Activated T-cell treated with anti-CD3 and anti-CD28 coated beads for 1 hour (primary cell): Measurements from ENCODE around the gene ZG16.
A peak's percentile ranks its signal among the peaks of the same experiment; 100 is the strongest.

Source experiments
- DNase-seq: peaks from one replicate; pipeline ENCODE4 v3.0.0-alpha.2; 2020; ENCODE audit warnings: low read depth

Gene ZG16

GRCh38 chr16:29809850-29810698 lies 32.0 kb downstream of the ZG16 start:
- no peak for DNase-seq

- DNase-seq: no peak
Observed at GRCh38 chr16:29810699-29811169, 32.7 kb downstream of the ZG16 start.

DNA sequence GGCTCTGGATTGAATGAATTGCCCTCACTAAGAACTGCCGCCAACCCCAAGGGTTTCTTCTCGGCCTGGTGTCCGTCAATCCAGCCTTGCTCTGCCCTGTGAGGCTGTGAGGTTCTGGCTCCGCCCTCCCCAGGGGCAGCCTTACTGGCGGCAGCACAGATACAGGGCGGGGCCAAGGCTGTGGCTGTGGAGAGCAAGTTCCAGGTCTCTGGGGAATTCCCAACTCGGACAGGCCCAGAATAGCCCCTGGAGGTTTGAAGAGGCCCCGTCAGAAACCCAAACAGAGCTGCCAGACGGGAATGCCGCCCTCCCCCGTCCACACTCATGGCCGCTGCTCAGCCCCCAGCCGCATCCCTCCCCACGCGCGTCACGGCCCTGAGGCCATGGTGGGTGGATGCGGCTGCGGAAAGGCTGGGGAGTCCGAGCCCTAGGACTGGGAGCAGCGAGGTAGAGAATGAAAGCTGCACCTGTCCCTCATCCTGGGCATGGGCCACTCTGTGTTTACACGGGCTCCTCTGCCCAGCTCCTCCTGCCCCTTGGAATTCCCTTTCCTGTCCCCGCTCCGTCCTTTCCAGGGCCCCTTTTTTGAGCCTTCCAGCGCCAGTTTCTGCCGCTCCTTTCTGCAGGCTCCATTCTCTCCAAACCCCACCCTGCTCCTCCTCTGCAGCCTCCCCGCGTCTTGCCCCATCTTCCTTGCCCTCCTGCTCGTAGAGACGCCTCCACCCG lies 33.3 kb downstream of the ZG16 start:
- DNase-seq: no peak

DNA sequence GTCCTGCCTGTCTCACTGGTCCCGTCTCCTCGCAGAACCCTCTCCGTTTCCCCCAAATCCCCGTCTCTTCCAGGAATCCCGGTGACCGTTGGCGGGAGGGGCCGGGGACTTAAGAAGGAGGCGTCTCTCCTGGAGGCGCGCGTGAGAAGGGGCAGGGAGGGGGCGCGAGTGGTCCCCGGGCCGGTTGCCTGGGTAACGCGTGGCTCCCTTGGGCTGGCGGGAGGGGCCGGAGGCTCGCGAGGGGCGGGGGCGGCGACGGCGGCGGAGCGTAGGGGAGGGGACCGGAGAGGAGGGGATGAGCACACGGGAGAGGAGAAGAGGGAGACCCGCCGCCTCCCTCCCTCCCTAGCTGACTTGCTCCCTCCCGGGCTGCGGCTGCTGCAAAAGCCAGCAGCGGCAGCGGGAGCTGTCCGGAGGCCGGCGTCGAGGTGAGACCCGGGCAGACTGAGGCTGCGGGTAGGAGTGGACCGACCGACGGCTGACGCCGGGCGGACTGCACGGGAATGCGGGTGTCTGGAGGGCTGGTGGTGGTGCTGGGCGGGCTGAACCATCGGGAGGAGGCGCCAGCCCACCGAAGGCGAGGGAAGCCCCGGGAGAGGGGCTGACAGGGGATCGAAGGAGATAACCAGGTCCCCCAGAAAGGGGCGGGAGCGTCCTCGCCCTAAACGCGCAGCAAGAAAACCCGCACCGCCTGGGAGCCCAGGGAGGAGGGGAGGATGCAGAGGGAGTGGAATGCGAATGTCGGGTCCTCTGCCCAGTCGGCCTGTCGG lies 34.0 kb downstream of the ZG16 start, which contains the start of gene PRRT2:
TSS of gene PRRT2 (plus strand) at position 298 of the 770 bp plus-strand sequence. CDS start 862 bp downstream, outside the sequence.
- no peak for DNase-seq

GRCh38 chr16:29812754-29813643 lies 34.9 kb downstream of the ZG16 start:
- no peak for DNase-seq

DNA sequence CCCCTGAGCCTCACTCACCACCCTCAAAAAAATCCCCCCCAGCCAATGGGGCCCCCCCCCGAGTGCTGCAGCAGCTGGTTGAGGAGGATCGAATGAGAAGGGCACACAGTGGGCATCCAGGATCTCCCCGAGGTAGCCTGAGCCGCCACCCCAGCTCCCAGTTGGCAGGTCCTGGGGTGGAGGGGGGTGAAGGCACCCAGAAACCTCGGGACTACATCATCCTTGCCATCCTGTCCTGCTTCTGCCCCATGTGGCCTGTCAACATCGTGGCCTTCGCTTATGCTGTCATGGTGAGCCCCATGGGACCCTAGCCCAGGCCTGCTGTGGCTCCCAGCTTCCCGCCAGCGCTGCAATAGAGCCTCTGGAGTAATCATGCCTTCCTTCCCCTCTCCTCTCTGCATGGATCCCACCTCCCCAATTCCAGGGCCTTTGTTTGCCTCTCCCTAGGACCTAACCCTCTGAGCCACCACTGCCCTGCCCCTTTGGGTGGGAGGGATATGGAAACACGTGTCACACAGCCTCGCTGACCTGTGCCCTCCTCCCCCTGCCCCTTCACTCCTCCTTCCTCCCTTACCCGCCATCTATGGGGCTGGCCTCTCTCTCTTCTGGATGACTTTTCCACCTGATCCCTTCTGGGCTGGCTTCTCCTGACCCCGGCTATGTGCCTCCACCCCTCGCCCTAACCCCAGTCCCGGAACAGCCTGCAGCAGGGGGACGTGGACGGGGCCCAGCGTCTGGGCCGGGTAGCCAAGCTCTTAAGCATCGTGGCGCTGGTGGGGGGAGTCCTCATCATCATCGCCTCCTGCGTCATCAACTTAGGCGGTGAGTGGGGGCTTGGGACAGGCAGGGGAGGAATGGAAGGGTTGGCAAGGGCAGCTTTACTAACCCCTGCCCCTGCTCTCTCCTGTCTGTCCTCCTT lies 35.8 kb downstream of the ZG16 start:
- no peak for DNase-seq

- DNase-seq: no peak
Observed at GRCh38 chr16:29814592-29814991, 36.5 kb downstream of the ZG16 start.

- DNase-seq: no peak
Observed at GRCh38 chr16:29815032-29815721, 37.1 kb downstream of the ZG16 start.

DNA sequence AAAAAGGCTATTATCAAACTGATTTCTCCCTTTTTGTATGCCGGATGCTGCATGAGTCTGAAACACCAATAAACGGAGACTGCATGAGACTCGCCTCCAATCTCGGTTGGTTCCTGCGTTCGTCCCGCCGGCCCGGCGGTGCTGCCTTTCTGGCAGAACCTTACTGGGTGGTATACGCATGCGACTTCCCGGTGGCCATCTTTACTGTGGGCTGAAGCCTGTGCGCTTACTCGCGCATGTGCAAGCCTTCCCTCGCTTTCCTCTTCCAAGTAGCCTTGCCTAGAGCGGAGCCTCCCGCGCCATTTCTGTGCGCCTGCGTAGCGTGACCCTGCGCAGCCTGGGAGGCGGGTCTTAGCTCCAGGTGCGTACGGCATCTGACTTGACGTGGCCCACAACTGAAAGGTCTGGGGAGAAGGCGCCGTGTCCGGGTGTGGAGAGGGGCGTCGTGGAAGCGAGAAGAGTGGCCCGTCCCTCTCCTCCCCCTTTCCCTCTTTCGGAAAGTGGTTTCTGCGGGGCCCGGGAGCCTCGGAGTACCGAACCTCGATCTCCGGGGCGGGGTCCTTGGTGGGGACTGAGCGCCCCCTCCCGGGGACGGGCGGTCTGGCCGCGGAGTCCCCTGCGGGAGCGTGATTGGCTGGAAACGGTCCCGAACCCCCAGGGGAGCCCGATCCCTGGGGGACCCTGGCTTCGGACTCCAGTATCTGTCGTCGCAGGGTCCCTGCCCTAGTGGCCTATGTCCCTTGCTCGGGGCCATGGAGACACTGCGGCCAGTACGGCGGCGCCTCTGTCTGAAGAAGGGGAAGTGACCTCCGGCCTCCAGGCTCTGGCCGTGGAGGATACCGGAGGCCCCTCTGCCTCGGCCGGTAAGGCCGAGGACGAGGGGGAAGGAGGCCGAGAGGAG lies 38.0 kb downstream of the ZG16 start, which contains the start of gene PAGR1:
TSS of gene PAGR1 (plus strand) at position 360 of the 901 bp plus-strand sequence. CDS start at position 734, 374 bp downstream.
- DNase-seq: peak; percentile 95

- DNase-seq: peak; percentile 39
Observed at GRCh38 chr16:29816694-29817441, 38.8 kb downstream of the ZG16 start.

DNA sequence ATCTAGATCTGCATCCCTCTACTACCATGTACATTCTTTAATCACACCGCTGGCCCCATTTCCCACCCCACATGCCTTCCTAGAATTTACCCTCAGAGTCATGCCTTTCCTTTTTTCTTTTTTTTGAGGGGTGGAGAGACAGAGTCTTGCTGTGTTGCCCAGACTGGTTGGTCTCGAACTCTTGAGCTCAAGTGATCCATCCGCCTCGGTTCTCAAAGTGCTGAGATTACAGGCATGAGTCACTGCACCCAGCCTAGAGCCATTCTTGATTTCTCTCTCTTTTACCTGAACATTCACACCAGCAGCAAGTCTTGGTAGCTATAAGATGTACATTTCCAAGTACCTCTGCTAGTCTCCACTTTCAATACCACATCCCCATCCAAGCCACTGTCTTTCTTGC lies 40.0 kb downstream of the ZG16 start:
- no peak for DNase-seq

GRCh38 chr16:29819506-29819905 lies 41.5 kb downstream of the ZG16 start:
- no peak for DNase-seq

- DNase-seq: no peak
Observed at GRCh38 chr16:29820271-29820701, 42.2 kb downstream of the ZG16 start, which contains the start of gene MVP. TSS of gene MVP (plus strand) at chr16:29820462. CDS start at chr16:29830550, 10,088 bp downstream.

GRCh38 chr16:29820730-29821642 lies 42.9 kb downstream of the ZG16 start:
- no peak for DNase-seq

- no peak for DNase-seq
Observed at GRCh38 chr16:29821643-29822115, 43.6 kb downstream of the ZG16 start.

DNA sequence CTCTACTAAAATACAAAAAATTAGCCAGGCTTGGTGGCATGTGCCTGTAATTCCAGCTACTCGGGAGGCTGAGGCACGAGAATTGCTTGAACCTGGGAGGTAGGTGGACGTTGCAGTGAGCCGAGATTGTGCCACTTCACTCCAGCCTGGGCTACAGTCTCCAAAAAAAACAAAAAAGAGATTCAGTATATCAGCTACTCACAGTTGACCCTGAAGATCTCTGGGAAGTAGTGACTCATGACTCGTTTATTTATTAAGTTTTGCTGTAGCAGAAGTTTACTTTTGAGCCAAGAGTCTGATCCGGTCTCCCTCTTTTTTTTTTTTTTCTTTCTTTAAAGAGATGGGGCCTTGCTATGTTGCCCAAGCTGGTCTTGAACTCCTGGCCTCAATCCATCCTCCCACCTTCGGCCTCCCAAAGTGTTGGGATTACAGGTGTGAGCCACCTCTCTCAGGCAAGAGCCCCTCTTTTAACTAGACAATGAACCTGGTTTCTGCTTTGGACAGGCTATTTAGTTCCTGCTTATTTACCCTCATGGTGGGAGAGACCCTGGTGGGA lies 46.6 kb downstream of the ZG16 start:
- DNase-seq: no peak
